Measurements from ENCODE around the gene MRFAP1L1. TPM values are rescaled to one million over a fixed set of nuclear protein-coding genes. Genes with fewer than 3 reads are reported as not detected.

Gene MRFAP1L1
- total and polyA plus RNA-seq, 2 donors (not counting 1 experiment from before 2014, with no cell fraction given): 12.5 to 57.2 TPM

DNA sequence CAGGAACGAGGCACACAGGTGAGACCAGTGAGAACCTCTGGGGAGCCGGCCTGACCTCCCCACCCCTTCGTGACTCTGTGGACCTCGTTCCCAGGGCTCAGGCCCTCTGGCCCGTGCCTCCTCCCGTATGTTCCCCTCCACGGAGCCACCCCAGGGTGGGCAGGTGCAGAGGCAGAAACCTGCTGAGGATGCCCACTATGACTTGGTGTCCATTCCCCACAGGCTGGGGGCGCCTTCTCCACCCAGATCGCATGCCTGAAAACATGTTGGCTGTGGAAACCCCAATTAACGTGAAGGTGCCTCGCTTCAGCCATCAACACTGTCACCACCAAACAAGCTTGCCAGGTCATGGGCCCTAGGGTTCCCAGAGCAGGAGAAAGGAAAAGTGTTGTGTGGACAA lies 33.3 kb upstream of the MRFAP1L1 start:
- Histone ChIP-seq H3K27ac (ENCODE audit: low read length in 2 of 2) (no peak overlapping the region), H3K9me3 (ENCODE audit: control extremely low read depth in 1 of 3, control insufficient read depth in 2 of 3, insufficient read depth in 1 of 3, low read length in 2 of 3) (peaks cover 0 to 1% (median 0%) of the 10 kb centered on the region in 3 donors), H2AFZ (ENCODE audit: insufficient read depth, low read depth, low read length, poor library complexity, severe bottlenecking) (no peak overlapping the region), H3K4me2 (replicated peaks; ENCODE audit: low read depth, low read length, poor library complexity, severe bottlenecking) (no peak overlapping the region), H4K20me1 (ENCODE audit: control insufficient read depth, insufficient read depth, low read length, poor library complexity, severe bottlenecking) (no peaks in the 10 kb centered on the region), H3K4me1 (ENCODE audit: control insufficient read depth in 2 of 2, insufficient read depth in 2 of 2, low read length in 2 of 2) (no peaks in the 10 kb centered on the region), H3K36me3 (replicated peaks in 1 of 2; ENCODE audit: control extremely low read depth in 1 of 2, control insufficient read depth in 1 of 2, extremely low read depth in 1 of 2, insufficient read depth in 2 of 2, low read length in 1 of 2) (no peaks in the 10 kb centered on the region), H3K27me3 (replicated peaks in 1 of 4; ENCODE audit: control extremely low read depth in 1 of 4, control insufficient read depth in 3 of 4, insufficient read depth in 4 of 4, low read length in 3 of 4) (no peaks in the 10 kb centered on the region), H3K9ac (ENCODE audit: low read length) (no peak overlapping the region), H3K79me2 (ENCODE audit: control insufficient read depth, insufficient read depth, low read length) (no peaks in the 10 kb centered on the region), H3K4me3 (ENCODE audit: control extremely low read depth in 1 of 5, extremely low read depth in 1 of 5, insufficient read depth in 1 of 5, low read depth in 2 of 5, low read length in 4 of 5) (no peak overlapping the region)
- no peak for ATAC-seq (ENCODE audit: low read depth)
- ChIA-PET POLR2A (no interaction called here), CTCF (interaction anchor here (1.7 kb wide), 1 partner anchor 131 kb away, joined by 4 read pairs; no protein-coding TSS in a partner anchor)
- Mint-ChIP-seq H3K27me3 (peaks cover 21% of the 10 kb centered on the region), H3K4me1 (no peaks in the 10 kb centered on the region), H3K27ac (no peak overlapping the region), H3K4me3 (no peak overlapping the region), H3K9me3 (ENCODE audit: insufficient read depth) (no peaks in the 10 kb centered on the region)
- 80% methylated on average over 7 of the region's 11 CpGs for WGBS (ENCODE audit: insufficient coverage)
- TF ChIP-seq EZH2 (IDR thresholded peaks at IDR 0.05; ENCODE audit: borderline replicate concordance, insufficient read depth, low read depth, low read length, poor library complexity, severe bottlenecking): no peak
- TF ChIP-seq, protein P1, sequence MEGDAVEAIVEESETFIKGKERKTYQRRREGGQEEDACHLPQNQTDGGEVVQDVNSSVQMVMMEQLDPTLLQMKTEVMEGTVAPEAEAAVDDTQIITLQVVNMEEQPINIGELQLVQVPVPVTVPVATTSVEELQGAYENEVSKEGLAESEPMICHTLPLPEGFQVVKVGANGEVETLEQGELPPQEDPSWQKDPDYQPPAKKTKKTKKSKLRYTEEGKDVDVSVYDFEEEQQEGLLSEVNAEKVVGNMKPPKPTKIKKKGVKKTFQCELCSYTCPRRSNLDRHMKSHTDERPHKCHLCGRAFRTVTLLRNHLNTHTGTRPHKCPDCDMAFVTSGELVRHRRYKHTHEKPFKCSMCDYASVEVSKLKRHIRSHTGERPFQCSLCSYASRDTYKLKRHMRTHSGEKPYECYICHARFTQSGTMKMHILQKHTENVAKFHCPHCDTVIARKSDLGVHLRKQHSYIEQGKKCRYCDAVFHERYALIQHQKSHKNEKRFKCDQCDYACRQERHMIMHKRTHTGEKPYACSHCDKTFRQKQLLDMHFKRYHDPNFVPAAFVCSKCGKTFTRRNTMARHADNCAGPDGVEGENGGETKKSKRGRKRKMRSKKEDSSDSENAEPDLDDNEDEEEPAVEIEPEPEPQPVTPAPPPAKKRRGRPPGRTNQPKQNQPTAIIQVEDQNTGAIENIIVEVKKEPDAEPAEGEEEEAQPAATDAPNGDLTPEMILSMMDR (IDR thresholded peaks at IDR 0.05): no peak
- intact Hi-C loops (cut with micrococcal nuclease): no loop called here
- DNase-seq: no peak

DNA sequence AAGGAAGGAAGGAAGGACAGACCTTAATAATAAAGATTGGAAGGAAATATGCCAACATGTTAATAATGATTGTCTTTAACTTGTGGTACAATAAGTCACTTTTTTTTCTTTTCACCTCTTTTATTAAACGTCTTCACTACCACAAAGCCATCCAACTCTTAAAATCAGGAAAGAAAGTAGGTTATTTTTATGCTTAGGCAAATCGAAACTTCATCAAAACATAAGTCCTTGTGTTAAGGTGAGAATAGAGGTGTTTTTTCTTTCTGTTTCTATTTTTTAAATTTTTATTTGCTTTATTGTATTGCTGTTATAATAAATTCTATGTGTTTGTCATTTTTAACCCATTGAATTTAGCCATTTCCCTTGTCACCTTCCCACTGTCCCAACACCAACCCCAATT lies 32.8 kb upstream of the MRFAP1L1 start:
- H4K20me1 ChIP-seq (ENCODE audit: control insufficient read depth, insufficient read depth, low read length, poor library complexity, severe bottlenecking): no peaks in the 10 kb centered on the region
- Mint-ChIP-seq H3K27ac (no peak overlapping the region), H3K4me3 (no peak overlapping the region), H3K9me3 (ENCODE audit: insufficient read depth) (no peaks in the 10 kb centered on the region), H3K27me3 (peaks cover 23% of the 10 kb centered on the region), H3K4me1 (no peaks in the 10 kb centered on the region)
- intact Hi-C loops (cut with micrococcal nuclease): no loop called here
- H3K4me3 ChIP-seq (ENCODE audit: control extremely low read depth in 1 of 5, extremely low read depth in 1 of 5, insufficient read depth in 1 of 5, low read depth in 2 of 5, low read length in 4 of 5): no peak overlapping the region
- DNase-seq: no peak
- ChIA-PET CTCF (no interaction called here), POLR2A (no interaction called here)
- H3K4me2 ChIP-seq (replicated peaks; ENCODE audit: low read depth, low read length, poor library complexity, severe bottlenecking): no peak overlapping the region
- ATAC-seq (ENCODE audit: low read depth): no peak
- H3K27ac ChIP-seq (ENCODE audit: low read length in 2 of 2): no peak overlapping the region
- no peak overlapping the region for H3K9ac ChIP-seq (ENCODE audit: low read length)
- peaks cover 0 to 1% (median 0%) of the 10 kb centered on the region in 3 donors for H3K9me3 ChIP-seq (ENCODE audit: control extremely low read depth in 1 of 3, control insufficient read depth in 2 of 3, insufficient read depth in 1 of 3, low read length in 2 of 3)
- no peaks in the 10 kb centered on the region for H3K4me1 ChIP-seq (ENCODE audit: control insufficient read depth in 2 of 2, insufficient read depth in 2 of 2, low read length in 2 of 2)
- no CpG with 5 or more reads among the region's 2 CpGs for WGBS (ENCODE audit: insufficient coverage)
- no peaks in the 10 kb centered on the region for H3K36me3 ChIP-seq (replicated peaks in 1 of 2; ENCODE audit: control extremely low read depth in 1 of 2, control insufficient read depth in 1 of 2, extremely low read depth in 1 of 2, insufficient read depth in 2 of 2, low read length in 1 of 2)
- no peaks in the 10 kb centered on the region for H3K79me2 ChIP-seq (ENCODE audit: control insufficient read depth, insufficient read depth, low read length)
- H3K27me3 ChIP-seq (replicated peaks in 1 of 4; ENCODE audit: control extremely low read depth in 1 of 4, control insufficient read depth in 3 of 4, insufficient read depth in 4 of 4, low read length in 3 of 4): no peaks in the 10 kb centered on the region
- no peak overlapping the region for H2AFZ ChIP-seq (ENCODE audit: insufficient read depth, low read depth, low read length, poor library complexity, severe bottlenecking)
- TF ChIP-seq EZH2 (IDR thresholded peaks at IDR 0.05; ENCODE audit: borderline replicate concordance, insufficient read depth, low read depth, low read length, poor library complexity, severe bottlenecking): no peak
- TF ChIP-seq, protein P1 (IDR thresholded peaks at IDR 0.05): no peak
